Measurements from ENCODE around the gene CSRNP2. TPM values are rescaled to one million over a fixed set of nuclear protein-coding genes. Genes with fewer than 3 reads are reported as not detected.

CSRNP2 gene
- total and polyA plus RNA-seq, 2 of the 13 experiments (the other 11 are each of a cell fraction or from before 2014, with no cell fraction given): 4.8 to 7.3 TPM

- TF ChIP-seq ZGPAT (CRISPR knock-in tag; IDR thresholded peaks at IDR 0.05) (peak; percentile 94), HNRNPH1 (optimal IDR thresholded peaks at IDR 0.05; ENCODE audit: low read depth, low read length) (no peak), DR1 (CRISPR knock-in tag; IDR thresholded peaks at IDR 0.05) (peak; percentile 77), GMEB2 (CRISPR knock-in tag; IDR thresholded peaks at IDR 0.05; ENCODE audit: low read depth) (peak; percentile 42; the same call in 1 of the 2 replicates), HES4 (CRISPR knock-in tag; IDR thresholded peaks at IDR 0.05; ENCODE audit: borderline replicate concordance) (peak; percentile 52; the same call in 1 of the 2 replicates), TEF (CRISPR knock-in tag; IDR thresholded peaks at IDR 0.05) (0 out of 2 replicates have a peak, but pooled peaks have one; percentile 35), ZNF652 (CRISPR knock-in tag; IDR thresholded peaks at IDR 0.05; ENCODE audit: borderline replicate concordance, low read depth) (peak; percentile 15; the same call in 1 of the 2 replicates), ISL2 (CRISPR knock-in tag; IDR thresholded peaks at IDR 0.05) (peak; percentile 53), DPF2 (CRISPR knock-in tag; IDR thresholded peaks at IDR 0.05; ENCODE audit: borderline replicate concordance, low read depth) (no peak), ZNF850 (CRISPR knock-in tag; conservative IDR thresholded peaks at IDR 0.05) (no peak), ZNF558 (CRISPR knock-in tag; IDR thresholded peaks at IDR 0.05; ENCODE audit: borderline replicate concordance) (no peak), CENPX (CRISPR knock-in tag; IDR thresholded peaks at IDR 0.05) (no peak), HNF4G (IDR thresholded peaks at IDR 0.05; ENCODE audit: borderline replicate concordance, low read depth, low read length) (no peak), HNF4G (CRISPR knock-in tag; IDR thresholded peaks at IDR 0.05; ENCODE audit: borderline replicate concordance, low read depth) (no peak), ZFX (CRISPR knock-in tag; IDR thresholded peaks at IDR 0.05; ENCODE audit: low read depth) (peak; percentile 68), TSC22D2 (CRISPR knock-in tag; IDR thresholded peaks at IDR 0.05; ENCODE audit: borderline replicate concordance) (no peak), ZFP36L2 (CRISPR knock-in tag; IDR thresholded peaks at IDR 0.05) (no peak)
- TF ChIP-seq, protein P1, sequence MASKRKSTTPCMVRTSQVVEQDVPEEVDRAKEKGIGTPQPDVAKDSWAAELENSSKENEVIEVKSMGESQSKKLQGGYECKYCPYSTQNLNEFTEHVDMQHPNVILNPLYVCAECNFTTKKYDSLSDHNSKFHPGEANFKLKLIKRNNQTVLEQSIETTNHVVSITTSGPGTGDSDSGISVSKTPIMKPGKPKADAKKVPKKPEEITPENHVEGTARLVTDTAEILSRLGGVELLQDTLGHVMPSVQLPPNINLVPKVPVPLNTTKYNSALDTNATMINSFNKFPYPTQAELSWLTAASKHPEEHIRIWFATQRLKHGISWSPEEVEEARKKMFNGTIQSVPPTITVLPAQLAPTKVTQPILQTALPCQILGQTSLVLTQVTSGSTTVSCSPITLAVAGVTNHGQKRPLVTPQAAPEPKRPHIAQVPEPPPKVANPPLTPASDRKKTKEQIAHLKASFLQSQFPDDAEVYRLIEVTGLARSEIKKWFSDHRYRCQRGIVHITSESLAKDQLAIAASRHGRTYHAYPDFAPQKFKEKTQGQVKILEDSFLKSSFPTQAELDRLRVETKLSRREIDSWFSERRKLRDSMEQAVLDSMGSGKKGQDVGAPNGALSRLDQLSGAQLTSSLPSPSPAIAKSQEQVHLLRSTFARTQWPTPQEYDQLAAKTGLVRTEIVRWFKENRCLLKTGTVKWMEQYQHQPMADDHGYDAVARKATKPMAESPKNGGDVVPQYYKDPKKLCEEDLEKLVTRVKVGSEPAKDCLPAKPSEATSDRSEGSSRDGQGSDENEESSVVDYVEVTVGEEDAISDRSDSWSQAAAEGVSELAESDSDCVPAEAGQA (IDR thresholded peaks at IDR 0.05; ENCODE audit: low read depth): 0 out of 2 replicates have a peak, but pooled peaks have one; percentile 29
- TF ChIP-seq, protein P1 (CRISPR knock-in tag; IDR thresholded peaks at IDR 0.05; ENCODE audit: borderline replicate concordance): no peak
Observed at GRCh38 chr12:51047655-51048540, 35.5 kb downstream of the CSRNP2 start, which contains the start of gene LETMD1 (continued).

Data from HepG2 (cell line).